ENCODE data around the gene NGEF.

DNA sequence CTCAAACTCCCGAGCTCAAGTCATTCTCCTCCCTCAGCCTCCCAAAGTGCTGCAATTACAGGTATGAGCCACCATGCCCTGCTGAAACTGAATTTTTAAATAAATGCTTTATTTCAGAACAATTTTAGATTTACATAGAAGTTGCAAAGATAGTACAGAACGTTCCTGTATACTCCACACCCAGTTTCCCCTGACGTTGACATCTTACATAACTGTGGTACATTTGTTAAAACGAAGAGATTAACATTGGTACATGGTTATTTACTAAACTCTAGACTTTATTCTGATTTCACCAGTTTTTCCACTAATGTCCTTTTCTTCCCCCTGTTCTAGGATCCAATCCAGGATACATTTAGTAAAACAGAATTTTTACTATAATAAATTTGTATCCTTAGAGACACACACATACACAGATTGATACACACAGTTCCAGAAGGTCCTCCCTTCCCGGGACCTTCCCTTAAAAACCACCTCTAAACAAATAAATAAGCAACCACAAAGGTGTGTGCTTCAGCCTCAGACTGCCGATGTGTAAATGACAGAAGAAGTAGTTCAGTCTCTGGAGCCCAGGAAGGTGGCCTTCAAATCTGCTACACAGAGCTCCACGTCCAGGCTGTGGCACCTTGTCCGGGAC is 26.3 kb upstream of the NGEF start:
- TF ChIP-seq YY1 (IDR thresholded peaks at IDR 0.05; ENCODE audit: insufficient read depth, insufficient read length) = no peak
- no peak for TF ChIP-seq ZNF274 (IDR thresholded peaks at IDR 0.05; ENCODE audit: low read depth, low read length)
- TF ChIP-seq SUZ12 (IDR thresholded peaks at IDR 0.05; ENCODE audit: extremely low read depth, insufficient read depth, insufficient read length) = no peak
